ENCODE results near the gene ACTR1B.

- TF ChIP-seq MAX (CRISPR knock-in tag; IDR thresholded peaks at IDR 0.05) = no peak
- TF ChIP-seq, protein P1, sequence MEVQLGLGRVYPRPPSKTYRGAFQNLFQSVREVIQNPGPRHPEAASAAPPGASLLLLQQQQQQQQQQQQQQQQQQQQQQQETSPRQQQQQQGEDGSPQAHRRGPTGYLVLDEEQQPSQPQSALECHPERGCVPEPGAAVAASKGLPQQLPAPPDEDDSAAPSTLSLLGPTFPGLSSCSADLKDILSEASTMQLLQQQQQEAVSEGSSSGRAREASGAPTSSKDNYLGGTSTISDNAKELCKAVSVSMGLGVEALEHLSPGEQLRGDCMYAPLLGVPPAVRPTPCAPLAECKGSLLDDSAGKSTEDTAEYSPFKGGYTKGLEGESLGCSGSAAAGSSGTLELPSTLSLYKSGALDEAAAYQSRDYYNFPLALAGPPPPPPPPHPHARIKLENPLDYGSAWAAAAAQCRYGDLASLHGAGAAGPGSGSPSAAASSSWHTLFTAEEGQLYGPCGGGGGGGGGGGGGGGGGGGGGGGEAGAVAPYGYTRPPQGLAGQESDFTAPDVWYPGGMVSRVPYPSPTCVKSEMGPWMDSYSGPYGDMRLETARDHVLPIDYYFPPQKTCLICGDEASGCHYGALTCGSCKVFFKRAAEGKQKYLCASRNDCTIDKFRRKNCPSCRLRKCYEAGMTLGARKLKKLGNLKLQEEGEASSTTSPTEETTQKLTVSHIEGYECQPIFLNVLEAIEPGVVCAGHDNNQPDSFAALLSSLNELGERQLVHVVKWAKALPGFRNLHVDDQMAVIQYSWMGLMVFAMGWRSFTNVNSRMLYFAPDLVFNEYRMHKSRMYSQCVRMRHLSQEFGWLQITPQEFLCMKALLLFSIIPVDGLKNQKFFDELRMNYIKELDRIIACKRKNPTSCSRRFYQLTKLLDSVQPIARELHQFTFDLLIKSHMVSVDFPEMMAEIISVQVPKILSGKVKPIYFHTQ (CRISPR knock-in tag; IDR thresholded peaks at IDR 0.05) = no peak
- TF ChIP-seq, protein P2, sequence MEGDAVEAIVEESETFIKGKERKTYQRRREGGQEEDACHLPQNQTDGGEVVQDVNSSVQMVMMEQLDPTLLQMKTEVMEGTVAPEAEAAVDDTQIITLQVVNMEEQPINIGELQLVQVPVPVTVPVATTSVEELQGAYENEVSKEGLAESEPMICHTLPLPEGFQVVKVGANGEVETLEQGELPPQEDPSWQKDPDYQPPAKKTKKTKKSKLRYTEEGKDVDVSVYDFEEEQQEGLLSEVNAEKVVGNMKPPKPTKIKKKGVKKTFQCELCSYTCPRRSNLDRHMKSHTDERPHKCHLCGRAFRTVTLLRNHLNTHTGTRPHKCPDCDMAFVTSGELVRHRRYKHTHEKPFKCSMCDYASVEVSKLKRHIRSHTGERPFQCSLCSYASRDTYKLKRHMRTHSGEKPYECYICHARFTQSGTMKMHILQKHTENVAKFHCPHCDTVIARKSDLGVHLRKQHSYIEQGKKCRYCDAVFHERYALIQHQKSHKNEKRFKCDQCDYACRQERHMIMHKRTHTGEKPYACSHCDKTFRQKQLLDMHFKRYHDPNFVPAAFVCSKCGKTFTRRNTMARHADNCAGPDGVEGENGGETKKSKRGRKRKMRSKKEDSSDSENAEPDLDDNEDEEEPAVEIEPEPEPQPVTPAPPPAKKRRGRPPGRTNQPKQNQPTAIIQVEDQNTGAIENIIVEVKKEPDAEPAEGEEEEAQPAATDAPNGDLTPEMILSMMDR (IDR thresholded peaks at IDR 0.05) = no peak
- no peak for TF ChIP-seq ZNF232 (CRISPR knock-in tag; IDR thresholded peaks at IDR 0.05)
- TF ChIP-seq, protein P3, sequence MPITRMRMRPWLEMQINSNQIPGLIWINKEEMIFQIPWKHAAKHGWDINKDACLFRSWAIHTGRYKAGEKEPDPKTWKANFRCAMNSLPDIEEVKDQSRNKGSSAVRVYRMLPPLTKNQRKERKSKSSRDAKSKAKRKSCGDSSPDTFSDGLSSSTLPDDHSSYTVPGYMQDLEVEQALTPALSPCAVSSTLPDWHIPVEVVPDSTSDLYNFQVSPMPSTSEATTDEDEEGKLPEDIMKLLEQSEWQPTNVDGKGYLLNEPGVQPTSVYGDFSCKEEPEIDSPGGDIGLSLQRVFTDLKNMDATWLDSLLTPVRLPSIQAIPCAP (CRISPR knock-in tag; IDR thresholded peaks at IDR 0.05) = no peak
- TF ChIP-seq CREB1 (CRISPR knock-in tag; IDR thresholded peaks at IDR 0.05) = no peak
- TF ChIP-seq, protein P4, sequence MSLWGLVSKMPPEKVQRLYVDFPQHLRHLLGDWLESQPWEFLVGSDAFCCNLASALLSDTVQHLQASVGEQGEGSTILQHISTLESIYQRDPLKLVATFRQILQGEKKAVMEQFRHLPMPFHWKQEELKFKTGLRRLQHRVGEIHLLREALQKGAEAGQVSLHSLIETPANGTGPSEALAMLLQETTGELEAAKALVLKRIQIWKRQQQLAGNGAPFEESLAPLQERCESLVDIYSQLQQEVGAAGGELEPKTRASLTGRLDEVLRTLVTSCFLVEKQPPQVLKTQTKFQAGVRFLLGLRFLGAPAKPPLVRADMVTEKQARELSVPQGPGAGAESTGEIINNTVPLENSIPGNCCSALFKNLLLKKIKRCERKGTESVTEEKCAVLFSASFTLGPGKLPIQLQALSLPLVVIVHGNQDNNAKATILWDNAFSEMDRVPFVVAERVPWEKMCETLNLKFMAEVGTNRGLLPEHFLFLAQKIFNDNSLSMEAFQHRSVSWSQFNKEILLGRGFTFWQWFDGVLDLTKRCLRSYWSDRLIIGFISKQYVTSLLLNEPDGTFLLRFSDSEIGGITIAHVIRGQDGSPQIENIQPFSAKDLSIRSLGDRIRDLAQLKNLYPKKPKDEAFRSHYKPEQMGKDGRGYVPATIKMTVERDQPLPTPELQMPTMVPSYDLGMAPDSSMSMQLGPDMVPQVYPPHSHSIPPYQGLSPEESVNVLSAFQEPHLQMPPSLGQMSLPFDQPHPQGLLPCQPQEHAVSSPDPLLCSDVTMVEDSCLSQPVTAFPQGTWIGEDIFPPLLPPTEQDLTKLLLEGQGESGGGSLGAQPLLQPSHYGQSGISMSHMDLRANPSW (CRISPR knock-in tag; conservative IDR thresholded peaks at IDR 0.05; ENCODE audit: low read depth) = no peak
- TF ChIP-seq EMX1 (CRISPR knock-in tag; IDR thresholded peaks at IDR 0.05) = no peak
Observed at GRCh38 chr2:97698530-97698929, 34.7 kb upstream of the ACTR1B start.

Data from WTC11 (cell line).